Stimulated activated CD4-positive, alpha-beta T cell treated with anti-CD3 and anti-CD28 coated beads, TNF-alpha, amount 100 ng/mL, for 4 hours (primary cell): ENCODE results near the gene KIF17.

Experiments
- DNase-seq, 3 experiments: peaks; one replicate each; pipeline ENCODE4 v3.0.0-alpha.2; 2020; ENCODE audit warnings: low read depth in 3 of 3

Gene KIF17

DNA sequence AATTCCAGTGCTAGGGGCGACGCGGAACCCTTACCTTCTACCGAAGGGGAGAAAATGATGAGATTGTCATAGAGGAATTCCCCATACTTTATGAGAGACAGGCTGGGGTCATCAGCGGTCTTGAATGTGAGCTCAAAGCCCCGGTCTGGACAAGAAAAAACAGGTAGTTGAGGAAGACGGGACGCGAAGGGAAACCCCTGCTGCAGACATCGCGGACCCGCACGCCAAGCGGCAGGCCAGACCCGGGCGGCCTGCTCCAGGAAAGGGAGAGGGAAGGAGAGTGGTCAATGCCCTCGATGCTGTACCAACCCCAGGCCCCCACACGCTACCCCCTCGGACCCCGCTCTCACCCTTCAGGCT, 57.0 kb downstream of the KIF17 start:
- DNase-seq: no peak

DNA sequence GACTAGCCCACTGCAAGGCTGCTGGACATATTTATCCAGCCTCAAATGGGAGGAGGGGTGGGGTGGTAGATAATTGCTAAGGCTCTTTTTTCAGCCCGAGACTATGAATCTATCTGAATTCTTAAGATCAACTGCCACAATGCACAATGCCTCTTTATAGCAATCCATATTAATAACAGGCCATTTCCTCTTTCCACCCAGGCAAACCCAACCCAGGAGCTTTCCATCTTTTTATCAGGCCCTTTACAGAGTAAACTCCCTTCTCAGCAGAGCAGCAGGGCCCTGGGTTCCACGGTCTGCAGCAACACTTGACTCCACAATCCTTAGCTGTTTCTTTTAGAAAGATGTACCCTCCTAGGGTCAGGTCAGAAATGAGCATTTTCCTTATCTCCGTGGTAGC, 57.4 kb downstream of the KIF17 start:
- DNase-seq: no peak

DNA sequence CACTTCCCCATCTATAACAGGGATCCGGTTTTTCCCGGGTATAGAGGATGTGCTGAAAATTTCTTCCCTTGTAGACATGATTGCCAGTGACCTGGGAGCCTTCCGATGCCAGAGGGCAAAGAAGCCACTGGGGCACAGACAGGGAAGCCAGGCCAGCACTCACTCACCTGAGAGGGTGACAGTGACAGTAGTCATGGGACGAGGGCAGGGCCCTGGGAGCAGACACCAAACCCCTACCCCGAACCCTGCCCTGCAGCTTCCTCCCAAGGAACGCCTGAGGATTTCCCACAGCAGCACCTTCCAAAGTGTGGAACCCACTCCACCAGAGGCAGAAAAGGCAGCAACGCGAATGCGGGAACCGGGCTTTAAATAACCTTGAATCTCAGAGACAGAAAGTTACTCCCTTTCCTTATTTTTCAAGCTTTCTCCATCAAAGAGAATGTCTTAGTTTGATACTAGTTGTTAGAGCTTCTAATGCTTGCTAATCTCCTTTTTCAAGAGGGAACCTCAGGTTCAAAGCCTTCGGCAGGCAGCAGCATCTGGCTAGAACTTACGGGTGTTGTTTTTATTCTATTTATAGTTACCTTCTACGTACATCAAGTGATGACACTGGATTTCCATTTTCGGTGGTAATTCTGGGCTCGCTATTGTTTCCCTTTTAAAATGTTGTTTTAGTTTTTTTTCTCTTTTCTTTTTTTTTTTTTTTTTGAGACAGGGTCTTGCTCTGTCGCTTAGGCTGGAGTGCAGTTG, 59.5 kb downstream of the KIF17 start:
- no peak for DNase-seq

DNA sequence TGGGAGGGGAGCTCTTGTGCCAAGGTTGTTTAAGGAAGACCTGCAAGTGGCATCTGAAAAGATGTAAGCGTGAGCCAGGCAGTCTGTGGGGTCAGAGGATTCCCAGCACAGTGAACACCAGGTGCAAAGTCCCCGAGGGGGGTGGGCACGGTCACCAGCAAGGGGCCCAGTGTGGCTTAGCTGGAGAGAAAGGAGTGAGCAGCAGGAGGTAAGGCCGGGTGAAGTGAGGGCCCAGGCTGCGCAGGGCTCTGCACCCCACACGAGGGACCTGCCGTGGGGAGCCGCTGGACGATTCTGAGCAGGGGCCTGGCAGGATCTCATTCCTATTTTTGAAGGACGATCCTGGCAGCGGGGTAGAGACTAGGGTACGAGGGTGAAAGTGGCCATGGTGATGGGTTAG, 60.8 kb downstream of the KIF17 start:
- DNase-seq: no peak

DNA sequence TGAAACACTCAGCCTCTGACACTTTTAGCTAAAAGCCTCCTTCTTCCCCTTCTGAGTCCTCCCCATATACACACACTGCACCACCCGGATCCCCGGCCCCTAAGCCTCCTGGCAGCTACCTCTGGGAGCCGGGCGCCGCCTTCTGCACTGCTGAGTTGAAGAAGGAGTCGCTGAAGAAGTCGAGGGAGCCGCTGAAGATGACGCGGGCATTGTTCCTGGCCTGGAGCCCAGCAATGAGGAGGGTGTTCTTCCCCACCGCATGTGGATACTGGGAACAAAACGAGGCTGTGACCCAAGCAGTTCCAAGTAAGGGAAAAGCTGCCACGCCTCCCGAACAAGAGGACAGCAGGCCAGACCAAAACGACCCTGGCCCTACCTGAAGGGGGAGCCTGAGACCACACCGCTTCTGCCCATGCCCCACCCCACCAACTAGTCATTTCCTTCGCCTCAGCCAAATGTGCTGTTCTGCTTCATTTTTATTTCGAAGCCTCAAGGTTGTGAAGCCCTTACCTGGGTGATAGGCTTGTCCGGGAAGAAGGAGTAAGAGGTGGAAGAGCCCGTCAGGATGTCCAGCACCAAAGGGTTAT, 63.6 kb downstream of the KIF17 start:
- no peak for DNase-seq

DNA sequence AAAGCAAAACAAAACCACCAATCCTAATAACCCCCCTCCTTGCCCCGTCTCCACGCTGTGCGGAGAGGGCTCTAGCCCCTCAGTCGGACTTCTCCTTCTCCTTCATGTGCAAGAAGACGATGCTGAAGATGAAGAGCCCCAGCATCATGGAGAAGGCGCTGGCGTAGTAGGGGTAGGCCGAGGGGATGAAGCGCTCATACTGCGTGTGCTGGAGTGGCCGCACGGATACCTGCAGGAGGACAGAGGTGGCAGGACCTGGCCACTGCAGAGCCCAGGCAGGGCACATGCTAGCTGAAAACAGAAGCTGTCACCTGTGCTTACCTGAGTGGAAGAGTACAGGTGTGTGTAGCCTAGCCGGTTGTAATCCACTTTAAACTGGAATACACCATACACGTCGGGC, 65.5 kb downstream of the KIF17 start:
- DNase-seq: no peak

DNA sequence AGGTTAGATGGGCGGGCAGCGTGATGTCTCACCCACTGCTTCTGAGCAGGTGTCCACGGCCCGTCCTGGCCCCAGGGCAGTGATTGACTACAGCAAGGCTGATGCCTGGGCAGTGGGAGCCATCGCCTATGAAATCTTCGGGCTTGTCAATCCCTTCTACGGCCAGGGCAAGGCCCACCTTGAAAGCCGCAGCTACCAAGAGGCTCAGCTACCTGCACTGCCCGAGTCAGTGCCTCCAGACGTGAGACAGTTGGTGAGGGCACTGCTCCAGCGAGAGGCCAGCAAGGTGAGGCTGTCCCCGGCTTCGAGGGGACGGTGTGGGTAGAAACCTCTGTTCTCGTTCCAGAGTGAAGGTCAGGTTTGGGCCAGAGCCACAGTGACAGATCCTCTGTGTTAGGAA, 68.9 kb downstream of the KIF17 start:
- DNase-seq: no peak

DNA sequence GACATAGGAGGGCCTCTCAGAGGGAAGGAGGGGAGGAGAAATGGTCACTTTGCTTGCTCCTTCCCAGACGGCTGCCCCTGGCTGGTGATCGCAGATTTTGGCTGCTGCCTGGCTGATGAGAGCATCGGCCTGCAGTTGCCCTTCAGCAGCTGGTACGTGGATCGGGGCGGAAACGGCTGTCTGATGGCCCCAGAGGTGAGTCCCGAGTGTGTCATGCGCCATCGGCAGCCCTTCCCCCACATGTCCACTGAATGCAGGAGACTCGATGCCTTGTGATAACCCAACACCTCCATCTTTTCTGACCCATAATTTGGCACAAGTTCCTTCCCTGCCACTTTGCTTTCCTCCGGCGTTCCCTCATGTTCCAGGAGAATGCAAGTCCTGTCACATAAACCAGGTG, 69.4 kb downstream of the KIF17 start:
- DNase-seq: no peak

DNA sequence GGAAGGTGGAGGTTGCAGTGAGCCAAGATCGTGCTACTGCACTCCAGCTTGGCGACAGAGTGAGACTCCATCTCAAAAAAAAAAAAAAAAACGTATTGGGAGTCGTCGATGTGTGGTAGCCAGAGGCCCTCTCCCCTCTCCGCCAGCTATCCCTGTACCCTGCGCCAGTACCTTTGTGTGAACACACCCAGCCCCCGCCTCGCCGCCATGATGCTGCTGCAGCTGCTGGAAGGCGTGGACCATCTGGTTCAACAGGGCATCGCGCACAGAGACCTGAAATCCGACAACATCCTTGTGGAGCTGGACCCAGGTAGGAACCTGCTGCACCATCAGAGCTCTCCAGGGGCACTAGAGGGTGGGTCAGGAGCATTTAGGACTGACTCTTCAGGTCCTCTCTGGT, 72.4 kb downstream of the KIF17 start:
- DNase-seq: no peak

DNA sequence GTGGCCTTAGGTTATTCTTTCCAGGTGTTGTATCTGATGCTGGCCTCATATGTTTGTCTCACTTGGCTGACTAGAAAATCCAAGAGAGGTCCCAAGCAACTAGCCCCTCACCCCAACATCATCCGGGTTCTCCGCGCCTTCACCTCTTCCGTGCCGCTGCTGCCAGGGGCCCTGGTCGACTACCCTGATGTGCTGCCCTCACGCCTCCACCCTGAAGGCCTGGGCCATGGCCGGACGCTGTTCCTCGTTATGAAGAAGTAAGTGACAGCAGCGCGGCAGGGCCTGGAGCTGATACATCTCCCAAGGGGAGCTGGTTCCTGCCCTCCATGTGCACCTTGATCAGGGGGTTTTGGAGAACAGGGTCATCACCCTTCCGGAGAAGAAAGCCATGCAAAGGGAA, 73.4 kb downstream of the KIF17 start:
- no peak for DNase-seq

DNA sequence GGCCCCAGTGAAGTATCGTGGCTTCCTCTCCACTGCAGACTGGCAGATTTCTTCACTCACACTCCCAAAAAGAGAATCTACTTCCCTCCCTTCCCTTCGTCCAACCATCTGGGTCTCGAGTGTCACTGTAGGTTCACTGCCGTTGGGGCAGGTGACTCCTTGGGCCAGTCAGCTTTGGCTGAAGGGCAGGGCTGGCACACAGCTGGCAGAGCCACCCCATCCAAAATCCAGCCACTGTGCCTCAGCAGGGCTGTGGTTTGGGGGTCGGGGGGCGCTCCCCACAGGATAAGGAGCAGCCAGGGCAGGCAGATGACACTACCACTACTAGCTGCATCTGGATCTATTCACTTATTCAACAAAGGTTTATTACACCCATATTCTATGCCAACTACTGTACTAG, 74.7 kb downstream of the KIF17 start:
- DNase-seq: no peak

DNA sequence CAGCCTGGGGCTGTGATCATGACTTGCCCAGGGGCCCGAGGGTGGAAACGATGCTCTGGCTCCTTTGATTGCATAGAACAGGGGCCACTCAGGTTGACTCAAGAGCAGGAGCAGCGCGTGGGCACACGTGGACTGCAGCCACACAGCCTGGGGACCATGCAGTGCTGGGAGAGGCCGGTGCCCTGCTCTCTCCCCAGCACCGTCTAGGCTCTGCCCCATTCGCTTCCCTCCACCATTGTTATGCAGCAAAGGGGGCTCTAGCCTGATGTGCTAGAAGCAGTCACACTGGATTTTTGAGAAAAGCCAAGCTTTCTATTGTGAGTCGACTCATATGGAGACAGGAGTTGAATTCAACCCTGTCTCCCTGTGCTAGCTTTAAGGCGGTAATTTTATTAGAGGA, 75.8 kb downstream of the KIF17 start:
- no peak for DNase-seq

DNA sequence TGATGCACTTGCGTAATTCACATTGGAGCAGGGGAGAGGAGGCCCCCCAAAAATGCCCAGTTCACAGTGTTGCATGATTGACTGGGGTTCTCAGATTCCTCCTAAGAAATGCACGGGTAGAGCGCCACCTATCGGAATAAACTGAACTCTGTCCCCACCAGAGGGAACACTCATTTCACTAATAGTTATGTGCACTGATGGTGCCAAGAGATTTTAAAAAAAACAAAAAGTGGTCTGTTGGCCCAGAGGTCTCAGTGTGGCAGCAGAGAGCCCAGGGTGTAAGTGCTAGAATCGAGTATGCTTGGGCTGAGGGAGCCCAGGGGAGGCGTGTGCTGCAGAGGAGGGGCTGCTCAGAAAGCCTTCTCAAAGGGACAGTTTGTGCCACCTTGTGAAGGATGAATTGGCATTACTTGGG, 77.6 kb downstream of the KIF17 start:
- peak in 2 of 3 experiments; percentile 15 to 34 for DNase-seq

DNA sequence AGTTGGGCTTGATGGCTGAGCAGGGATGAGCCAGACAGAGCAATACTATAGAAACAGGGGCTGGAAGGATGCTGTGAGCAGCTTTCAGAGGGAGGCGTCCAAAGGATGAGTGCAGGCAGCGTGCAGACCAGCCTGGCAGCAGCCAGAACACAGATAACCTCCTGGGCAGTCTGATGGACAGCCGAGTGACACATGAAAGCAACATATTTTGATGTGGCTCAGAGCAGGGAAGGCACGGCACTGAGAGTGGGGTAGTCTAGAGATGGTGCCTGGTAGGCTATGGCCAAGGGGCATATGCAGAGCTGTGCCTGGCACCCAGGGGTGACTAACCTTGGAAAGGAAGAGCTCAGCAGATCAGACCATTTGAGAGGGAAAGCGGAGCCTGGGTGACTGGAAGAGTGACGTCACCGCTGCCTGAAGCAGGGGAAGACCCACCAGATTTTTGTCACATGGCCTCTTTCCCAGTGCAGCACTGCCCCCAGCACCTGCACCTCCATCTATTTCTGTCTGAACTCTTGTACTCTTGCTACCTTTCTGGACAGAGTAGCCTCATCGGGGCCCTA, 80.9 kb downstream of the KIF17 start:
- no peak for DNase-seq

DNA sequence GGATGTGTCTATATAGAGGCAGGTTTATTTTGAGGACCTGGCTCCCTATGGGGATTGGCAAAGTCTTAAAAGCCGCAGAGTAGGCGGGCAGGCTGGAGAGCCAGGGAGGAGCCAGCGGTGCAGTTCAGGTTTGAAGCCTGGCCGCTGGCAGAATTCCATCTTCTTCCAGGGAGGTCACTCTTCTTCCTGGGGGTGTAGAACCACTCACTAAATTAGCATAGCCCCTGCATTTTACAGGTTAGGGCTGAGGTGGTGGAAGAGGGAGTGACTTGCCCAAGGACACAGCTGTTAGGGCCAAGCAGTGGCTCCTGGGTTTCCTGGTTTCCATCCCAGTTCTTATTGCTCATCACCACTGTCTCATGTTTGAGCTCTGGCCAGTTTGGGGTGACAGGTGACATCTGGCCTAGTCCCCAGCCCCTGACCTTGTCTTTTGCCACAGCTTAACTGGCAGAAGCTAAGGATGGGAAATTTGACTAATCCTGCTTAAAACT, 83.2 kb downstream of the KIF17 start:
- DNase-seq: no peak

DNA sequence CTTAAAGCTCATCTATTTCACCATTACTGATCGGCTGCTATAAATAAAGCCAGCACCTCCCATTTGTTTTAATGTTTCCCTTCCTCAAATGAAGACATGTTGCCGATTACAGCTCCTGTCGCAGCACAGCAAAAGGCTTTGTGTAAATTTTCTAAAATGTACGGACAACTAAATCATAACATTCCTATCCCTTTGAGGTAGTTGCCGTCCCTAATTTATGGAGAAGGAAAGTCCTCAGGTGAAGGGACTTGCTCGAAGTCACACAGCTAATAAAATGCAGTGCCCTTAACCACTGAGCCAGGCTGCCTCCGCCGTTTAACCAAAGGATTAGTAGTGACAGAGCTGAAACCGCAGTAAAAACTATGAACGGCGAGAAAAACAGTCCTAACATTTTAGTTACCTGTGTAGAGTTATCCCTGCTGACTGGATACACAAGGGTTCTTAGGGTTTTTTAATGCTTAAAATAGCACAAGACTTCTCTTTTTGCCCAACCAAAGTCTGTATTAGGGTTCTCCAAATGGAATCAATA, 83.7 kb downstream of the KIF17 start:
- no peak for DNase-seq

DNA sequence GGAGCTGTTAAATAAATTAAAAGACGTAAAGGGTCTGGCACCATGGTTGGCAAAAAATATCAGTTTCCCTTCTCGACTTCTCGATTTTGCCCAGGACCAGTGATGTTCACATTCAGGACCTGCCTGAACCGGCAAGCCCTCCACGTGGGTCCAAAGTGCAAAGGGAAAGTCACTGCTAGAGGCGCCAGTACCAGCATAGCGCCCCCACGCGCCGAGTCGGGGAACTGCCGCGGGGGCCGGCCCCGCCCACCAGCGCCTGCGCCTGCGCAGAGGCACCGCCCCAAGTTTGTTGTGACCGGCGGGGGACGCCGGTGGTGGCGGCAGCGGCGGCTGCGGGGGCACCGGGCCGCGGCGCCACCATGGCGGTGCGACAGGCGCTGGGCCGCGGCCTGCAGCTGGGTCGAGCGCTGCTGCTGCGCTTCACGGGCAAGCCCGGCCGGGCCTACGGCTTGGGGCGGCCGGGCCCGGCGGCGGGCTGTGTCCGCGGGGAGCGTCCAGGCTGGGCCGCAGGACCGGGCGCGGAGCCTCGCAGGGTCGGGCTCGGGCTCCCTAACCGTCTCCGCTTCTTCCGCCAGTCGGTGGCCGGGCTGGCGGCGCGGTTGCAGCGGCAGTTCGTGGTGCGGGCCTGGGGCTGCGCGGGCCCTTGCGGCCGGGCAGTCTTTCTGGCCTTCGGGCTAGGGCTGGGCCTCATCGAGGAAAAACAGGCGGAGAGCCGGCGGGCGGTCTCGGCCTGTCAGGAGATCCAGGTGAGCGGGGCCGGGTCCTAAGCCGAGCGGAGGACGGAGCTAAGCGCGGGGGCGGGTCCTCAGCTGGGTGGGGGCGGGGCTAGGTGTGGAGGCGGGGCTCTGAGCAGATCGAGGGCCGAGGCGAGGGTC, 84.4 kb downstream of the KIF17 start, which contains the start of gene PINK1:
Gene PINK1 (plus strand): TSS at position 269 of the 875 bp plus-strand sequence. CDS start 91 bp downstream, at position 360.
- DNase-seq: peak; percentile 73 to 77 (median 75)

DNA sequence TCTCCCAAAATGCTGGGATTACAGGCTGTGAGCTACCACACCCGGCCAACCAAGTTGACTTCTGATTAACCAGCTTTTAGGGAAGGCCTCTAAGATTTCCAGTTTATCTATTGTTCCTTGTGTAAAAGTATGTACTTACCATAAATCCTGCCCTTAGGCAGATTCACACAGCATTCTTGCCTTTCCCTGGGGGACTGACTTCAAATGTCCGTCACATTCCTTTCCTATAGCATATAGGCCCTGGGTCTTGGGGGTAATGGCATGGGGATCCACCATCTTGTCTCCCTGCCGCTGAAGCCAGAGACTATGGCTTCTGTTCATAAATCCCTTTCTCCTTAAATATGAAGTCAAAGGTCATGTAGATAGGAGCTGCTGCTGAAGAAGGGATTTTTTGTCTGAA, 85.4 kb downstream of the KIF17 start:
- no peak for DNase-seq

DNA sequence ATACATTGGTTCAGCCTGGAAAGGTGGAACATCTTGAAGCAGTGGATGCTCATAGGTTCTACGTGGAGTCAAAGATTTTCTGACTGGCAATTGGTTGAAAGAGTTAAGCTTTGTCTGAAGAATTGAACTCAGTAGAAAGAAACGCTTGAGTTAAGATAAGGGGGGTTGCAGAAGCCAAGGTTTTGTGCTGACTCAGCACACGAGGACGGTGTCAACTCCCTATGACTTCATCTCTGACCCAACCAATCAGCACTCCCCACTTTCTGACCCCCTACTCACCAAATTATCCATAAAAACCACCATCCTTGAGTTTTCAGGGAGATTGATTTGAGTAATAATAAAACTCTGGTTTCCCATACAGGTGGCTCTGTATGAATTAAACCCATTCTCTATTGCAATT, 87.1 kb downstream of the KIF17 start:
- no peak for DNase-seq

DNA sequence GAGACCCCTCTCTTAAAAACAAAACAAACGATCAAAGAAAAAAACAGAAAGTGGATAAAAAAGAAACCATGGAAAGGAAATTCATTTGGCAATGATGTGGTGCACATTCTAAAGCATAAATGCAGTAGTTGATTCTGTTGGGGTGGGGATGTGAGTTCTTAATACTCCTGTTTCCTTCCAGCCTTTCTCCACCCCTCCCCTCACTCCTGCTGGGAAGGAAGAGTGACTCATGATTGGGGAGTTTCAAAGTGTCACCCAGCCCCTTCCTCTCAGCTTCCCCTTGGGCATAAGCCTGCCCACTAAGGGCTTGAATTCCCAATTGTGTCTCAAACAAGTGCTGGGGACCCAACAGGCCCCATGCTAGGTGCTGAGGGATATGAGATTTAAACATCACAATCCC, 91.3 kb downstream of the KIF17 start:
- no peak for DNase-seq

DNA sequence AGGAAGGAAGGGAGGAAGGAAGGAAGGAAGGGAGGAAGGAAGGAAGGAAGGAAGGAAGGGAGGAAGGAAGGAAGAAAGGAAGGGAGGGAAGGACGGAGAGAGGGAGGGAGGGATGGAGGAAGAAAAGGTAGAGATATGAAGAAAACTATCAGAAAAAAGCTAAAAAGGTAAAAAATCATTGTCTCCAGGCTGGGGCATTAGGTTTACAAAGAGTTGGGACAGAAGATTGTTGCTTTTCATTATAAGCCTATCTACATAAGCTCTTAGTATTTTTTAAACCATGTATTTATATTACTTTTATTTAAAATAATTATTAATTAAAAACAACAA, 91.7 kb downstream of the KIF17 start:
- no peak for DNase-seq
